ENCODE results near the gene KRT14.
A peak's percentile ranks its signal among the peaks of the same experiment; 100 is the strongest.
"Not testable (repeated sequence)": the region's sequence is repeated elsewhere in the genome, so short reads cannot be mapped to it uniquely, and the experiment has no call there.

Gene KRT14

GRCh38 chr17:41580687-41581365 lies 5.9 kb downstream of the KRT14 start:
- H3K4me3 ChIP-seq (ENCODE audit: low read length), result no peak overlapping the region
- H3K9me3 ChIP-seq (ENCODE audit: control insufficient read depth, low read length), result no peaks in the 10 kb centered on the region
- no peak overlapping the region for H3K9ac ChIP-seq (ENCODE audit: low read length)
- peaks cover 49% of the 10 kb centered on the region for H3K27me3 ChIP-seq (replicated peaks; ENCODE audit: control insufficient read depth, insufficient read depth, low read length)
- H3K4me1 ChIP-seq (ENCODE audit: control insufficient read depth, insufficient read depth, low read length), result peaks cover 24% of the 10 kb centered on the region
- peak; percentile 12 for DNase-seq (ENCODE audit: low read depth)
- H3K36me3 ChIP-seq (ENCODE audit: control insufficient read depth, insufficient read depth, low read length, severe bottlenecking), result no peaks in the 10 kb centered on the region

DNA sequence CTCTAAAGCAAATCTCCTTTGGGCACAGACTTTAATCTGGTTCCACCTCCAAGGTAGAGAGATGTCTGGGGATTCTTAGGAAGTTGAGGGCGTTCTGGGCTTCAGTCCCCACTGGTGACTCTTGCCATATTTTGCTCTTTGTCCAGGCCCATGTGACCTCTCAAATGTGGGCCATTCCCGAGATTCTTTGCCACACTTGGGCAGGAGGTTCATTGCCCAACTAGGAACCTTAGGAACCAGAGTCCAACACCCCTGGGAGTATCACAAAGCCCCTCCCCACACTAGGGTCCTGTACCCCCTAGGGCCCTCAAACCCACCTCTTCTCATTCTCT lies 6.5 kb downstream of the KRT14 start:
- H3K9ac ChIP-seq (ENCODE audit: low read length), result no peak overlapping the region
- H3K4me1 ChIP-seq (ENCODE audit: control insufficient read depth, insufficient read depth, low read length), result peaks cover 24% of the 10 kb centered on the region
- peaks cover 48% of the 10 kb centered on the region for H3K27me3 ChIP-seq (replicated peaks; ENCODE audit: control insufficient read depth, insufficient read depth, low read length)

GRCh38 chr17:41579484-41580243 lies 7.0 kb downstream of the KRT14 start:
- H3K27me3 ChIP-seq (replicated peaks; ENCODE audit: control insufficient read depth, insufficient read depth, low read length), result peaks cover 51% of the 10 kb centered on the region
- peaks cover 24% of the 10 kb centered on the region for H3K4me1 ChIP-seq (ENCODE audit: control insufficient read depth, insufficient read depth, low read length)
- DNase-seq (ENCODE audit: low read depth), result peak; percentile 54
- H3K36me3 ChIP-seq (ENCODE audit: control insufficient read depth, insufficient read depth, low read length, severe bottlenecking), result no peaks in the 10 kb centered on the region
- H3K9me3 ChIP-seq (ENCODE audit: control insufficient read depth, low read length), result no peaks in the 10 kb centered on the region
- no peak overlapping the region for H3K9ac ChIP-seq (ENCODE audit: low read length)
- no peak overlapping the region for H3K4me3 ChIP-seq (ENCODE audit: low read length)

More for the DNA sequence above, 6.5 kb downstream of the KRT14 start:
- DNase-seq (ENCODE audit: low read depth), result no peak
- Histone ChIP-seq H3K4me3 (ENCODE audit: low read length) (no peak overlapping the region), H3K9me3 (ENCODE audit: control insufficient read depth, low read length) (no peaks in the 10 kb centered on the region), H3K36me3 (ENCODE audit: control insufficient read depth, insufficient read depth, low read length, severe bottlenecking) (no peaks in the 10 kb centered on the region)

GRCh38 chr17:41578971-41579370 lies 7.7 kb downstream of the KRT14 start:
- Histone ChIP-seq H3K9me3 (ENCODE audit: control insufficient read depth, low read length) (no peaks in the 10 kb centered on the region), H3K4me3 (ENCODE audit: low read length) (no peak overlapping the region), H3K36me3 (ENCODE audit: control insufficient read depth, insufficient read depth, low read length, severe bottlenecking) (no peaks in the 10 kb centered on the region), H3K9ac (ENCODE audit: low read length) (no peak overlapping the region), H3K27me3 (replicated peaks; ENCODE audit: control insufficient read depth, insufficient read depth, low read length) (peaks cover 50% of the 10 kb centered on the region), H3K4me1 (ENCODE audit: control insufficient read depth, insufficient read depth, low read length) (peaks cover 24% of the 10 kb centered on the region)
- DNase-seq (ENCODE audit: low read depth), result no peak

GRCh38 chr17:41578538-41578937 lies 8.2 kb downstream of the KRT14 start:
- peaks cover 50% of the 10 kb centered on the region for H3K27me3 ChIP-seq (replicated peaks; ENCODE audit: control insufficient read depth, insufficient read depth, low read length)
- H3K4me3 ChIP-seq (ENCODE audit: low read length), result no peak overlapping the region
- no peak for DNase-seq (ENCODE audit: low read depth)
- peaks cover 24% of the 10 kb centered on the region for H3K4me1 ChIP-seq (ENCODE audit: control insufficient read depth, insufficient read depth, low read length)
- no peaks in the 10 kb centered on the region for H3K36me3 ChIP-seq (ENCODE audit: control insufficient read depth, insufficient read depth, low read length, severe bottlenecking)
- H3K9ac ChIP-seq (ENCODE audit: low read length), result no peak overlapping the region
- no peaks in the 10 kb centered on the region for H3K9me3 ChIP-seq (ENCODE audit: control insufficient read depth, low read length)

- not testable (repeated sequence) for H3K36me3 ChIP-seq (ENCODE audit: control insufficient read depth, insufficient read depth, low read length, severe bottlenecking); H3K9me3 ChIP-seq (ENCODE audit: control insufficient read depth, low read length); H3K9ac ChIP-seq (ENCODE audit: low read length); DNase-seq (ENCODE audit: low read depth); H3K4me3 ChIP-seq (ENCODE audit: low read length)
- Histone ChIP-seq H3K27me3 (replicated peaks; ENCODE audit: control insufficient read depth, insufficient read depth, low read length) (peaks cover 60% of the 10 kb centered on the region), H3K4me1 (ENCODE audit: control insufficient read depth, insufficient read depth, low read length) (peaks cover 12% of the 10 kb centered on the region)
Measured at GRCh38 chr17:41576740-41577139, 10.0 kb downstream of the KRT14 start.

- Histone ChIP-seq H3K9ac (ENCODE audit: low read length) (no peak overlapping the region), H3K4me3 (ENCODE audit: low read length) (no peak overlapping the region), H3K36me3 (ENCODE audit: control insufficient read depth, insufficient read depth, low read length, severe bottlenecking) (no peaks in the 10 kb centered on the region), H3K27me3 (replicated peaks; ENCODE audit: control insufficient read depth, insufficient read depth, low read length) (peaks cover 66% of the 10 kb centered on the region), H3K4me1 (ENCODE audit: control insufficient read depth, insufficient read depth, low read length) (peaks cover 7% of the 10 kb centered on the region), H3K9me3 (ENCODE audit: control insufficient read depth, low read length) (no peaks in the 10 kb centered on the region)
- no peak for DNase-seq (ENCODE audit: low read depth)
Measured at GRCh38 chr17:41575336-41575735, 11.4 kb downstream of the KRT14 start.

GRCh38 chr17:41571561-41572434 lies 14.9 kb downstream of the KRT14 start, which contains the start of gene KRT9:
Gene KRT9, minus strand, starts transcription at chr17:41572059. Its CDS starts 67 bp downstream, at chr17:41571992.
- H3K27me3 ChIP-seq (replicated peaks; ENCODE audit: control insufficient read depth, insufficient read depth, low read length), result peaks cover 78% of the 10 kb centered on the region
- no peaks in the 10 kb centered on the region for H3K9me3 ChIP-seq (ENCODE audit: control insufficient read depth, low read length)
- DNase-seq (ENCODE audit: low read depth), result no peak
- H3K9ac ChIP-seq (ENCODE audit: low read length), result no peak within 1 kb of the TSS
- H3K36me3 ChIP-seq (ENCODE audit: control insufficient read depth, insufficient read depth, low read length, severe bottlenecking), result no peaks in the 10 kb centered on the region
- no peaks in the 10 kb centered on the region for H3K4me1 ChIP-seq (ENCODE audit: control insufficient read depth, insufficient read depth, low read length)
- H3K4me3 ChIP-seq (ENCODE audit: low read length), result no peak within 1 kb of the TSS

GRCh38 chr17:41567317-41567716 lies 19.4 kb downstream of the KRT14 start:
- Histone ChIP-seq H3K36me3 (ENCODE audit: control insufficient read depth, insufficient read depth, low read length, severe bottlenecking) (no peaks in the 10 kb centered on the region), H3K4me3 (ENCODE audit: low read length) (no peak overlapping the region), H3K4me1 (ENCODE audit: control insufficient read depth, insufficient read depth, low read length) (peaks cover 6% of the 10 kb centered on the region), H3K27me3 (replicated peaks; ENCODE audit: control insufficient read depth, insufficient read depth, low read length) (peaks cover 67% of the 10 kb centered on the region), H3K9ac (ENCODE audit: low read length) (no peak overlapping the region), H3K9me3 (ENCODE audit: control insufficient read depth, low read length) (no peaks in the 10 kb centered on the region)
- DNase-seq (ENCODE audit: low read depth), result no peak

DNA sequence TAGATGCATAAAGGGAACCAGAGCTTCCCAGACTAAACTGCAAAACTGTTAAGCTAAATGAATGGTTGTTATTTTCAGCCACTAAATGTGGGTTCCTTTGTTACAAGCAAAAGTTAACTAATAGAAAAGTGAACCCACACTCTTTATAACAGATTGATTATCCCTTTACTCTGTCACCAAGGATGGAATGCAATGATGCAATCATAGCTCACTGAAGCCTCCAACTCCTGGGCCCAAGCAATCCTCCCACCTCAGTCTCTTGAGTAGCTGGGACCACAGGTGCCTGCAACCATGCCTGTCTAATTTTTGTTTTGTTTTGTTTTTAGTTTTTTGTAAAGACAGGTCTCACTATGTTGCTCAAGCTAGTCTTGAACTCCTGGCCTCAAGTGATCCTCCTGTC lies 21.4 kb downstream of the KRT14 start:
- H3K9me3 ChIP-seq (ENCODE audit: control insufficient read depth, low read length), result no peaks in the 10 kb centered on the region
- no peak overlapping the region for H3K4me3 ChIP-seq (ENCODE audit: low read length)
- no peaks in the 10 kb centered on the region for H3K36me3 ChIP-seq (ENCODE audit: control insufficient read depth, insufficient read depth, low read length, severe bottlenecking)
- H3K4me1 ChIP-seq (ENCODE audit: control insufficient read depth, insufficient read depth, low read length), result peaks cover 9% of the 10 kb centered on the region
- peaks cover 52% of the 10 kb centered on the region for H3K27me3 ChIP-seq (replicated peaks; ENCODE audit: control insufficient read depth, insufficient read depth, low read length)
- no peak for DNase-seq (ENCODE audit: low read depth)
- no peak overlapping the region for H3K9ac ChIP-seq (ENCODE audit: low read length)

DNA sequence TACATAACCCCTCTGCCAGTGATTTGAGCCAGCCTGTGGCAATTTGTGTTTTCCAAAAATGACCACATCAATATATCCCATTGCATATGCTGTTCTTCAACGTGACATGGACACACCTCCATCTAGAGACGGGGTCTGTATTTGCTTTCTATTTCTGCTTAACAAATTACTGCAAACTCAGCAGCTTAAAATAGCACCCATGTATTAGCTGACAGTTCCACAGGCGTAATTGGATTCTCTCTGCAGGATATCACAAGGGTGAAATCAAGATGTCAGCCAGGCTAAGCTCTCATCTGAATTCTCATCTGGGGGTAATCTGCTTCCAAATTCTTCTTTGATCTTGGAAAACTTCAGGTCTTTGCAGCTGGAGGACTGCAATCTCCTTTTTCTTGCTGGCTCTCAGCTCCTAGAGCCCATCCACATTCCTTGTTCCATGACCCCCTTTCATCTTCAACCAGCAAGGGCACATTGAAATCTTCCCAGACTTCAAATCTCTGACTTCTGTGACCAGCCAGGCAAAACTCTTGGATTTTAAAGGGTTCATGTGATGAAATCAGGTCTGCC lies 23.0 kb downstream of the KRT14 start:
- no peak overlapping the region for H3K9ac ChIP-seq (ENCODE audit: low read length)
- peaks cover 36% of the 10 kb centered on the region for H3K27me3 ChIP-seq (replicated peaks; ENCODE audit: control insufficient read depth, insufficient read depth, low read length)
- peaks cover 22% of the 10 kb centered on the region for H3K4me1 ChIP-seq (ENCODE audit: control insufficient read depth, insufficient read depth, low read length)
- H3K4me3 ChIP-seq (ENCODE audit: low read length), result no peak overlapping the region
- no peaks in the 10 kb centered on the region for H3K36me3 ChIP-seq (ENCODE audit: control insufficient read depth, insufficient read depth, low read length, severe bottlenecking)
- no peak for DNase-seq (ENCODE audit: low read depth)
- no peaks in the 10 kb centered on the region for H3K9me3 ChIP-seq (ENCODE audit: control insufficient read depth, low read length)

All from adipocyte (in vitro differentiated cells).